Vein endothelial cell (primary cell): ENCODE data around the gene CLP1. TPM values are rescaled to one million over a fixed set of nuclear protein-coding genes. Genes with fewer than 3 reads are reported as not detected.

ENCODE experiments used
- small RNA-seq: library from RNA; depleted of rRNA; stranded (forward); fragments of <200 nt; gene quantifications from one replicate; pipeline ENCODE3, GENCODE V24; 2012
- total RNA-seq: library from RNA; depleted of rRNA; stranded (reverse); fragments of >200 nt; gene quantifications from 2 replicates; pipeline ENCODE4 v1.2.3, GENCODE V29; 2012

CLP1 gene
- total RNA-seq = 20.6 and 23.5 TPM in 2 replicates

DNA sequence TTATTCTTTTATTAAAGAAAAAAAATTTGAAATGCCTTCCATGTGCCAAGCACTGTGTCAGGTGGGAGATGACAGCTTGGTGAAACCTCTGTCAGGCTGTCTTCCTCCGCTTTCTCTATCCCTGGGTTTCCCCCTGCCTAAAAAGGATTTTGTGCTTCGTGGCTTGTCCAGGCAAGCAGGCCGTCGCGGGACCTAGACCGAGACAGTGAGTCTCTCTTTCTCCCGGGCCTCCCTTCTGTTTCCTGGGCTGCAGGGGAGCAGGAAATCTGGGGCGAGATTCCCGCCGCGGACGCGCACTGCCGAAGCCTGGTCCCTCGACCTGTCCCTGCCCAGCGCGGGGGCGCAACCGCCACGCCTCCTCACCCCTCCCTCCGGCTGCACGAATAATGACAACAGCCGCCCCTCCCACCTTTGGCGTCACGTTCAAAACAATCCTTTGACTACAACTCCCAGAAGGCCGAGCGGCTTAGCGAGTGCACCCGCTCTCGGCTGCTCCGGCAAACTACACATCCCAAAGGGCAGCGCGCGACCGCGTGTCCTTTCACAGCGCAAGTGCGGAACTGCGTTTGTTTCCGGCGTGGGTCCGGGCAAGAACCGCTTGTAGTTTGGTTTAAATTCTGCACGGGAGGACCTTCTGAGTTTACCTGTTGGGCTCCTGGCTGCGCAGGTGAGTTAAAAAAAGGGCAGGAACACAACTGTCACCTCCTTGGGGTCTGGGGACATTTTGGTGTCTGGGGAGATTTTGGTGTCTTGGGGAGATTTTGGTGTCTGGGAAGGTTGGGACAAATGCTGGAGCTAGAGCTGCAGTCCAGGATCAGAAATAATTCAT lies at the start of gene CLP1:
CLP1 (plus strand) TSS at position 569 of the 829 bp plus-strand sequence. CDS start 1,715 bp downstream, outside the sequence.

DNA sequence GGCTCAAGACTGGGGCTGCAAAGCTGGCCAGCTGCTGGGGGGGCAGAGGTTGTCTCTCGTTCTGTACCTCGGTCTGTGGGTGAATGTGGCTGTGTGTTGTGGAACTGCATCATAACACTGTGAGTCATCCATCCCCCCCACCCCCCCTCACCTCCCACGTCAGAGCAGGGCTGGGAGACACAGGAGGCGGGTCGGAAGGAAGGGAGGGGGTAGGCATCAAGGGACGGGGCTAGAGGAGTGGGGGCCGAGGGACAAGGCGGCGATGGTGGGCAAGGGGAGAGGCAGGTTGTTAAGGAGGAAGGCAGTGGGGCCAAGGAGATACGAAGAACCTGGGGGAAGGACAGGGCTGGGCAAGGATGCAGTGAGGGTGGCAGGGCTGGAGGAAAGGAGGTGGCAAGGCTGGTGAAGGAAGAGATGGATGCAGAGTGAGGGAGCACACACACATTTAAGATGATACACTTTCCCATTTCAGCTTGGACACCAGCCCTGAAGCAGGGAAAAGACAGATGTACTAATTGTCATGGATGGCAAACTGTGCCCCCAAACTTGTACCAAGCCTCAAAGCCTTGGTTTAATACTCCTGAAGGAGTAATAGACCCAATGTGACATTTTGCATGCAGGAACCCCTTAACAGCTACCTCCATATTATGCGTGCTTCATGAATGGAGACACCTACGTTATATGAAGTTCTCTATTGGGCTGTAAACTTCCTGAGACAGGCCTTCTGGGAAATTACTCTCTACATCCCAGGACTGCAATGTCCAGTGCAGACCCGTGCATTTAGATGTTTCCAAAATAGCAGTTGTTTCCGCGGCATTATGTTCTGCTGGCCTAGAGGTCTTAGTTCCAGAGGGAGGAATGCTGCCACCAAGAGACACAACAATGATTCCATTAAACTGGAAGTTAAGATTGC lies 7.5 kb upstream of the CLP1 start, which contains the start of gene YPEL4:
YPEL4 (minus strand) TSS at position 87 of the 913 bp plus-strand sequence. CDS start 2,805 bp downstream, outside the sequence.

DNA sequence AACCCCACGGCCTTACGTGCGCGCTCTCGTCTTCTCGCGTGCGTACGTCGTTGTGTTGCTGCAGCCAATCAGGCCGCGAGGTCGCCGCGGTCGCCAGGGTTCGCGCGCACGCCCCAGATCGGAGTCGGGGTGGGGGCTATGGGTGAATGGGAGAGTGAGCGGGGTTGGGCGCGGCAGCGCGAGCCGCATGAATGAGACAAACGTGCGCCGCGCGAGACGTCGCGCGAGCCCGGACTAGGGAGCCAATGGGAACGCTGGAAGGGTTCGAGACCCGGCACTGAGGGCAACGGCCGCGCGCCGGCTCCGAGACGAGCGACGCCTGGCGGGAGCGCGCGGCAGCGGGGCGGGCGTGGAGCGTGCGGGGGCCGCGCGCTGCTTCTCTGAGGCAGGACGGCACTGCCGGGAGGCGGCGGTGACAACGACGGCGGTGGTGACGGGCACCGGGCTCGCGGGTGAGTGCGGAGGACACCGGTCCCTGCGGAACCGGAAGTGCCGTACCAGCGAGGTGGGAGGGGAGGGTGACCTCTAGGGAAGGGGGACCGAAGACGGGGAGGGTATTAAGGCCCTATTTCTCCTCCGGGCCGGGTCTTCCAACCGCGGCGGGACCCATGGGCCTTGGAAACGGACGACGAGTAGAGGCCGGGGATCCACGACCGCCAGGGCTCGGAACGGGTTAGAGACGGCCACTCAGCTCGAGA lies 10.3 kb downstream of the CLP1 start, which contains the start of gene ZDHHC5:
ZDHHC5 (plus strand) TSS at position 379 of the 698 bp plus-strand sequence. CDS start 4,977 bp downstream, outside the sequence.

Small RNAs within 50 kb of the gene (small RNA-seq; reads per million reads assigned to genes)
- gene MIR130A = 631 reads per million, percentile 99 among the genes with 10 or more reads in this experiment

Other genes with a start within 250 kb of the CLP1 start
- 107 and 123 TPM in 2 replicates for gene SLC43A3, start 230.6 kb upstream of the CLP1 start, total RNA-seq
- gene RTN4RL2, start 197.2 kb upstream of the CLP1 start, total RNA-seq = under 0.01 and 0.19 TPM in 2 replicates
- 10.7 and 13.1 TPM in 2 replicates for gene SLC43A1, start 142.1 kb upstream of the CLP1 start, total RNA-seq
- 31.0 and 40.9 TPM in 2 replicates for gene TIMM10, start 127.0 kb upstream of the CLP1 start, total RNA-seq
- not detected in 2 replicates for gene SMTNL1, start 120.2 kb upstream of the CLP1 start, total RNA-seq
- gene UBE2L6, start 90.1 kb upstream of the CLP1 start, total RNA-seq = 19.6 and 29.1 TPM in 2 replicates
- not detected in 2 replicates for gene SERPING1, start 60.1 kb upstream of the CLP1 start, total RNA-seq
- under 0.01 and 0.29 TPM in 2 replicates for gene YPEL4, start 7.8 kb upstream of the CLP1 start, total RNA-seq
- gene ZDHHC5, start 10.4 kb downstream of the CLP1 start, total RNA-seq = 62.7 and 67.0 TPM in 2 replicates
- 18.2 and 23.5 TPM in 2 replicates for gene MED19, start 54.5 kb downstream of the CLP1 start, total RNA-seq
- gene TMX2, start 54.8 kb downstream of the CLP1 start, total RNA-seq = 61.1 and 66.9 TPM in 2 replicates
- 84.6 and 99.4 TPM in 2 replicates for gene SELENOH, start 83.7 kb downstream of the CLP1 start, total RNA-seq
- gene BTBD18, start 94.1 kb downstream of the CLP1 start, total RNA-seq = not detected in 2 replicates
- gene CTNND1, start 104.0 kb downstream of the CLP1 start, total RNA-seq = 292 TPM in 2 replicates